ENCODE measurements around the gene TCERG1.

TCERG1 gene

DNA sequence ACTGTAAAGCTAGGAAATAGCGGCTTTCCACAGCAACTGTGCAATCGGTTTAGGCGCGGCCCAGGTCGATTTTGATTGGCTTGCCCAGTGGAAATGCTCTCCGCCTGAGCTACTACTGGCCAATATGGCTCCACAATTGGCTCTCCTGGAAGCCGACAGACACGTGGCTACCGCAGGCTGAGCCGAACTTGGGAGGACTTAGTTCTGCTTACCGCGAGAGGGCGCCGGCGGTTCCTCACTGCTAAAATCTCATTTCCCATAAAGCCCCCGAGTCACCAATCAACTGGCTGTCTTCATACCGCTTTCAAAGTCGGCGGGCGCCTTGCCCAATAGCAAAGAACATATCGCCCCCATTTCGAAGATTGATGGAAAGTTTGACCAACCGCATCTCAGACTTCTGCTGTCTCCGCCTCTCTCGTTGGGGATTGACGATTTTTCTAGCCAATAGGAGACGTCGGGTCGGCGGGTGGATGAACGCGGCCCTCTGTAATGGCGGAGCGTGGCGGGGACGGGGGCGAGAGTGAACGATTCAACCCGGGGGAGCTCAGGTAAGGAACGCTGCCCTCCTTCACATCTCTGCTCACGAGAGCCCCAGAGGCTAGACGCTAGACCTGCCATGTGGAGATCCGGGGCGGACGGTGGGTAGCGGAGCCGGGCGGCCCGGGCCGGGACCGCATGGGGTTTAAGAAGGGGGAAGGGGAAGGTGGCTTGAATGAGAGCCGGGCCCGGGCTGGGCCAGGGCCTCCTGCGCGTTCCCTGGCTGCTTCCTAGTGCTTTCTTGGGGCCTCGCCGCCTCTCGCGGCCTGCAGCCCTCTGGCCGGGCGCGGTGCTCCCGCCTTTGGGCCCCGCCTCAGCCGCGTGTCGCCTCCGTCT, at the start of gene TCERG1:
Gene TCERG1, plus strand, starts transcription at position 473 of the 873 bp plus-strand sequence. Its CDS starts 17 bp downstream, at position 490.
- H2AFZ ChIP-seq, result peak within 1 kb of the TSS; percentile 85
- H3K27me3 ChIP-seq (ENCODE audit: control insufficient read depth, insufficient read depth, low read length), result no peaks in the 10 kb centered on the region
- H3K36me3 ChIP-seq (ENCODE audit: control insufficient read depth, insufficient read depth, low read length), result no peaks in the 10 kb centered on the region
- peaks cover 33% of the 10 kb centered on the region for H3K79me2 ChIP-seq
- H3K27ac ChIP-seq, result peak within 1 kb of the TSS; percentile 63
- peak within 1 kb of the TSS; percentile 97 for H3K4me2 ChIP-seq (ENCODE audit: low read length)
- peak within 1 kb of the TSS; percentile 73 for H3K9ac ChIP-seq
- no peaks in the 10 kb centered on the region for H3K9me3 ChIP-seq (ENCODE audit: control insufficient read depth, low read length)
- TF ChIP-seq, protein P1, sequence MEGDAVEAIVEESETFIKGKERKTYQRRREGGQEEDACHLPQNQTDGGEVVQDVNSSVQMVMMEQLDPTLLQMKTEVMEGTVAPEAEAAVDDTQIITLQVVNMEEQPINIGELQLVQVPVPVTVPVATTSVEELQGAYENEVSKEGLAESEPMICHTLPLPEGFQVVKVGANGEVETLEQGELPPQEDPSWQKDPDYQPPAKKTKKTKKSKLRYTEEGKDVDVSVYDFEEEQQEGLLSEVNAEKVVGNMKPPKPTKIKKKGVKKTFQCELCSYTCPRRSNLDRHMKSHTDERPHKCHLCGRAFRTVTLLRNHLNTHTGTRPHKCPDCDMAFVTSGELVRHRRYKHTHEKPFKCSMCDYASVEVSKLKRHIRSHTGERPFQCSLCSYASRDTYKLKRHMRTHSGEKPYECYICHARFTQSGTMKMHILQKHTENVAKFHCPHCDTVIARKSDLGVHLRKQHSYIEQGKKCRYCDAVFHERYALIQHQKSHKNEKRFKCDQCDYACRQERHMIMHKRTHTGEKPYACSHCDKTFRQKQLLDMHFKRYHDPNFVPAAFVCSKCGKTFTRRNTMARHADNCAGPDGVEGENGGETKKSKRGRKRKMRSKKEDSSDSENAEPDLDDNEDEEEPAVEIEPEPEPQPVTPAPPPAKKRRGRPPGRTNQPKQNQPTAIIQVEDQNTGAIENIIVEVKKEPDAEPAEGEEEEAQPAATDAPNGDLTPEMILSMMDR (IDR thresholded peaks at IDR 0.05), result peak; percentile 91
- peak within 1 kb of the TSS; percentile 72 for H3K4me3 ChIP-seq (ENCODE audit: low read depth, low read length)
- peaks cover 9% of the 10 kb centered on the region for H3K4me1 ChIP-seq

DNA sequence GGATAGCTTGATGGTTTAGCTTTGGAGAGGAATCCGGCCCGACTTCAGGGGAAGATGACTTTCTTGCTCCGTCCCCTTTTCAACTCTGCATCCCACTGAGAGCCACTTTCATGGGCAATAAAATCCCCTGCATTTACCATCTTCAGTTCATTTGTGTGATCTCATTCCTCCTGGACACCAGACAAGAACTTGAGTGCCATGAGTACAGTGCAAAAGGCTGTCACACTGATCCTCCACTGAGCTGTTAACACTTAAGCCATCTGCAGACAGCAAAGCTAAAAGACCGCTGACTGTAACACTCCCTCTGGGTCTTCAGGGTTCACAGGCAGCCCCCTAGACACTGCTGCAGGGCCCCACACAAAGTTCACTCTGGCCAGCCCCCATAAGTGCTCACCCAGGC, 48.3 kb upstream of the TCERG1 start:
- Histone ChIP-seq H3K4me2 (ENCODE audit: low read length) (no peak overlapping the region), H3K36me3 (ENCODE audit: control insufficient read depth, insufficient read depth, low read length) (no peaks in the 10 kb centered on the region), H3K27me3 (ENCODE audit: control insufficient read depth, insufficient read depth, low read length) (peaks cover 6% of the 10 kb centered on the region), H2AFZ (no peak overlapping the region), H3K4me1 (no peaks in the 10 kb centered on the region), H3K9ac (no peak overlapping the region), H3K79me2 (no peaks in the 10 kb centered on the region), H3K9me3 (ENCODE audit: control insufficient read depth, low read length) (no peaks in the 10 kb centered on the region), H3K27ac (no peak overlapping the region), H3K4me3 (ENCODE audit: low read depth, low read length) (no peak overlapping the region)
- TF ChIP-seq, protein P1 (IDR thresholded peaks at IDR 0.05), result no peak

DNA sequence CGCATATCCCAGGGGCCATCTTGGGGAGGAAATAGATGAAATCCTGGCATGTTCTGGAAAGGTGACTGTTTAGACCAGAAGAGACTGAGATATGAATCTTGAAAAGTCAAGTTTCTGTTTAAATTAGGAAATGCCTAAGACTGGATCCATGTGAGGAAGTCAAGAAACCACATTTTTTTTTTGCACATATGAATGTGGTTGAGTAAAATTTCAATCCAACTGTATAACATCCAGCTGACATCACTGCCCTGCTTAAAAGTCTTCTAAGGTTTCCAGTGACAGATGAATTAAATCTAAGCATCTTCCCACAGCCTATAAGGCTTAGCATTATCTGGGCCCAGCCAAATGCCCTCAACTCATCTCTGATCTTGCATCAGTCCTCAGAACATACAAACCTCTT, 47.7 kb upstream of the TCERG1 start:
- Histone ChIP-seq H2AFZ (no peak overlapping the region), H3K9me3 (ENCODE audit: control insufficient read depth, low read length) (no peaks in the 10 kb centered on the region), H3K27ac (no peak overlapping the region), H3K36me3 (ENCODE audit: control insufficient read depth, insufficient read depth, low read length) (no peaks in the 10 kb centered on the region), H3K27me3 (ENCODE audit: control insufficient read depth, insufficient read depth, low read length) (peaks cover 6% of the 10 kb centered on the region), H3K4me2 (ENCODE audit: low read length) (no peak overlapping the region), H3K4me3 (ENCODE audit: low read depth, low read length) (no peak overlapping the region), H3K9ac (no peak overlapping the region), H3K4me1 (no peaks in the 10 kb centered on the region), H3K79me2 (no peaks in the 10 kb centered on the region)
- TF ChIP-seq, protein P1 (IDR thresholded peaks at IDR 0.05), result no peak

DNA sequence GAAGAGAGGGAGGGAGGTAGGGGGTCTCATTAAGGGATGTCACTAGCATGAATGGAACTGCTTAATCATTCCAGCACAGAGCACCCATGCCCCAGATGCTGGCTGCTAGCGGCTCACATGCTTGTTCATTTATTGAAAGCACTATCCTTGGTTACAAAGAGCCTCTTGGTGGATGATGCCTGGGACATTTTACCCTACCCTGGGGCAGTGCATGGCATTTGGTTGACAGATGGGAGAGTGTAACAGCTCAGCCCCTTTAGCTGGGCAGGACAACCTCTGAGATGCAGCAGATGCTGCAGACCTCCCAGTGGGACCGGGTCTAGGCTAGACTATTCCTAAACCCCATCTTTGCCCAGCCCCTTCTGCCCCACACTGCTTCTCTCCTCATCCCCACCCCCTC, 46.9 kb upstream of the TCERG1 start:
- H3K9ac ChIP-seq, result no peak overlapping the region

More for the DNA sequence above, 46.9 kb upstream of the TCERG1 start:
- H3K4me1 ChIP-seq, result no peaks in the 10 kb centered on the region
- TF ChIP-seq, protein P1 (IDR thresholded peaks at IDR 0.05), result no peak
- no peaks in the 10 kb centered on the region for H3K79me2 ChIP-seq
- H3K27me3 ChIP-seq (ENCODE audit: control insufficient read depth, insufficient read depth, low read length), result peaks cover 6% of the 10 kb centered on the region
- no peak overlapping the region for H3K4me2 ChIP-seq (ENCODE audit: low read length)
- H3K4me3 ChIP-seq (ENCODE audit: low read depth, low read length), result no peak overlapping the region
- no peak overlapping the region for H2AFZ ChIP-seq
- H3K27ac ChIP-seq, result no peak overlapping the region
- no peaks in the 10 kb centered on the region for H3K9me3 ChIP-seq (ENCODE audit: control insufficient read depth, low read length)
- H3K36me3 ChIP-seq (ENCODE audit: control insufficient read depth, insufficient read depth, low read length), result no peaks in the 10 kb centered on the region

Measured in parathyroid adenoma (tissue), 2 donors.